Activated CD4-positive, alpha-beta T cell treated with anti-CD3 and anti-CD28 coated beads, Interleukin-2, amount 10 ng/mL, durations not matched to agents 7 days and 5 days (primary cell): ENCODE measurements around the gene VWA8. TPM values are rescaled to one million over a fixed set of nuclear protein-coding genes. Genes with fewer than 3 reads are reported as not detected.

Experiments
- CTCF ChIA-PET: fragments of 350-600 bp; sonication (Branson Sonifier 250); formaldehyde crosslinking; loops from one replicate; lab custom pipeline; 2021; ENCODE audit warnings: antibody characterized with exemption; lab: Charles Lee
- POLR2A ChIA-PET: fragments of 350-600 bp; sonication (Branson Sonifier 250); formaldehyde crosslinking; loops from one replicate; lab custom pipeline; 2021; ENCODE audit warnings: antibody characterized with exemption; lab: Charles Lee
- DNase-seq: peaks from one replicate; pipeline ENCODE4 v3.0.0-alpha.2; 2020
- H3K27ac Mint-ChIP-seq: one replicate; pipeline ENCODE4 v1.8.0; 2021; ENCODE audit warnings: mild to moderate bottlenecking, moderate library complexity, mixed read lengths
- H3K27me3 Mint-ChIP-seq: one replicate; pipeline ENCODE4 v1.8.0; 2021; ENCODE audit warnings: mixed read lengths
- H3K36me3 Mint-ChIP-seq: one replicate; pipeline ENCODE4 v1.8.0; 2021; ENCODE audit warnings: low read depth, mixed read lengths
- H3K4me1 Mint-ChIP-seq: one replicate; pipeline ENCODE4 v1.8.0; 2021; ENCODE audit warnings: mixed read lengths
- H3K4me3 Mint-ChIP-seq: one replicate; pipeline ENCODE4 v1.8.0; 2021; ENCODE audit warnings: mild to moderate bottlenecking, moderate library complexity, mixed read lengths
- H3K9me3 Mint-ChIP-seq: one replicate; pipeline ENCODE4 v1.8.0; 2021; ENCODE audit warnings: mixed read lengths
- total RNA-seq, 2 experiments: library from RNA; stranded (reverse); gene quantifications; one replicate each; pipeline ENCODE4 v1.2.3, GENCODE V29; 2021

The VWA8 gene
- total RNA-seq, 2 experiments from 2014 or later, result 17.8 to 17.9 TPM

GRCh38 chr13:41722684-41723535 lies 238.0 kb downstream of the VWA8 start:
- Mint-ChIP-seq H3K4me3 (no peak overlapping the region), H3K27me3 (no peaks in the 10 kb centered on the region), H3K4me1 (no peaks in the 10 kb centered on the region), H3K27ac (no peak overlapping the region), H3K9me3 (no peaks in the 10 kb centered on the region), H3K36me3 (peaks cover 10% of the 10 kb centered on the region)
- no peak for DNase-seq
- ChIA-PET CTCF (no interaction called here), POLR2A (no interaction called here)

GRCh38 chr13:41720839-41721561 lies 239.9 kb downstream of the VWA8 start:
- no peak overlapping the region for H3K27ac Mint-ChIP-seq
- ChIA-PET POLR2A (no interaction called here), CTCF (no interaction called here)
- no peak overlapping the region for H3K4me3 Mint-ChIP-seq
- DNase-seq, result no peak
- H3K27me3 Mint-ChIP-seq, result no peaks in the 10 kb centered on the region
- H3K36me3 Mint-ChIP-seq, result peaks cover 6% of the 10 kb centered on the region
- no peaks in the 10 kb centered on the region for H3K9me3 Mint-ChIP-seq
- H3K4me1 Mint-ChIP-seq, result no peaks in the 10 kb centered on the region

- POLR2A ChIA-PET, result no interaction called here
- H3K27ac Mint-ChIP-seq, result no peak overlapping the region
- DNase-seq, result no peak
- no peaks in the 10 kb centered on the region for H3K9me3 Mint-ChIP-seq
- H3K4me1 Mint-ChIP-seq, result no peaks in the 10 kb centered on the region
- no peak overlapping the region for H3K4me3 Mint-ChIP-seq
- H3K36me3 Mint-ChIP-seq, result peaks cover 7% of the 10 kb centered on the region
- no peaks in the 10 kb centered on the region for H3K27me3 Mint-ChIP-seq
- CTCF ChIA-PET, result interaction anchor here (0.5 kb wide), 1 partner anchor 1020 kb away, joined by 3 read pairs; no protein-coding TSS in a partner anchor
Observed at GRCh38 chr13:41716236-41716635, 244.7 kb downstream of the VWA8 start.

- Mint-ChIP-seq H3K27me3 (no peaks in the 10 kb centered on the region), H3K36me3 (peaks cover 2% of the 10 kb centered on the region), H3K9me3 (no peaks in the 10 kb centered on the region), H3K27ac (no peak overlapping the region), H3K4me3 (no peak overlapping the region), H3K4me1 (no peaks in the 10 kb centered on the region)
- POLR2A ChIA-PET, result no interaction called here
- CTCF ChIA-PET, result interaction anchor here (0.6 kb wide), 1 partner anchor 156 kb away, joined by 3 read pairs; no protein-coding TSS in a partner anchor
- DNase-seq, result no peak
Observed at GRCh38 chr13:41713405-41713804, 247.5 kb downstream of the VWA8 start.

- Mint-ChIP-seq H3K4me1 (no peaks in the 10 kb centered on the region), H3K36me3 (peaks cover 2% of the 10 kb centered on the region), H3K9me3 (no peaks in the 10 kb centered on the region), H3K27me3 (no peaks in the 10 kb centered on the region), H3K4me3 (no peak overlapping the region), H3K27ac (no peak overlapping the region)
- ChIA-PET POLR2A (no interaction called here), CTCF (interaction anchor here (0.9 kb wide), 1 partner anchor 14 kb away, joined by 3 read pairs; no protein-coding TSS in a partner anchor)
- no peak for DNase-seq
Observed at GRCh38 chr13:41710771-41711170, 250.1 kb downstream of the VWA8 start.

GRCh38 chr13:41709511-41709910 lies 251.4 kb downstream of the VWA8 start:
- CTCF ChIA-PET, result no interaction called here
- Mint-ChIP-seq H3K4me3 (no peak overlapping the region), H3K27me3 (no peaks in the 10 kb centered on the region), H3K27ac (no peak overlapping the region), H3K4me1 (no peaks in the 10 kb centered on the region), H3K36me3 (peaks cover 2% of the 10 kb centered on the region), H3K9me3 (no peaks in the 10 kb centered on the region)
- POLR2A ChIA-PET, result no interaction called here
- DNase-seq, result no peak

- DNase-seq, result no peak
- H3K9me3 Mint-ChIP-seq, result no peaks in the 10 kb centered on the region
- ChIA-PET POLR2A (no interaction called here), CTCF (no interaction called here)
- H3K36me3 Mint-ChIP-seq, result no peaks in the 10 kb centered on the region
- H3K4me1 Mint-ChIP-seq, result no peaks in the 10 kb centered on the region
- no peaks in the 10 kb centered on the region for H3K27me3 Mint-ChIP-seq
- H3K4me3 Mint-ChIP-seq, result no peak overlapping the region
- no peak overlapping the region for H3K27ac Mint-ChIP-seq
Observed at GRCh38 chr13:41708713-41709112, 252.2 kb downstream of the VWA8 start.

GRCh38 chr13:41707194-41707821 lies 253.6 kb downstream of the VWA8 start:
- POLR2A ChIA-PET, result no interaction called here
- no peaks in the 10 kb centered on the region for H3K36me3 Mint-ChIP-seq
- H3K4me3 Mint-ChIP-seq, result no peak overlapping the region
- H3K9me3 Mint-ChIP-seq, result no peaks in the 10 kb centered on the region
- H3K27ac Mint-ChIP-seq, result no peak overlapping the region
- H3K27me3 Mint-ChIP-seq, result no peaks in the 10 kb centered on the region
- no peak for DNase-seq
- CTCF ChIA-PET, result no interaction called here
- no peaks in the 10 kb centered on the region for H3K4me1 Mint-ChIP-seq

GRCh38 chr13:41706152-41706551 lies 254.8 kb downstream of the VWA8 start:
- DNase-seq, result no peak
- Mint-ChIP-seq H3K36me3 (no peaks in the 10 kb centered on the region), H3K4me1 (no peaks in the 10 kb centered on the region), H3K27ac (no peak overlapping the region), H3K4me3 (no peak overlapping the region), H3K27me3 (no peaks in the 10 kb centered on the region), H3K9me3 (no peaks in the 10 kb centered on the region)
- ChIA-PET CTCF (interaction anchor here (0.8 to 1.0 kb wide), 2 partner anchors 9 to 13 kb away, joined by 3 read pairs; no protein-coding TSS in a partner anchor), POLR2A (no interaction called here)

GRCh38 chr13:41702540-41702939 lies 258.4 kb downstream of the VWA8 start:
- Mint-ChIP-seq H3K4me3 (no peak overlapping the region), H3K27me3 (no peaks in the 10 kb centered on the region), H3K27ac (no peak overlapping the region), H3K4me1 (no peaks in the 10 kb centered on the region), H3K36me3 (no peaks in the 10 kb centered on the region), H3K9me3 (no peaks in the 10 kb centered on the region)
- ChIA-PET CTCF (no interaction called here), POLR2A (no interaction called here)
- DNase-seq, result no peak

- H3K36me3 Mint-ChIP-seq, result peaks cover 3% of the 10 kb centered on the region
- POLR2A ChIA-PET, result no interaction called here
- CTCF ChIA-PET, result no interaction called here
- H3K27me3 Mint-ChIP-seq, result no peaks in the 10 kb centered on the region
- no peak for DNase-seq
- H3K4me1 Mint-ChIP-seq, result no peaks in the 10 kb centered on the region
- H3K9me3 Mint-ChIP-seq, result no peaks in the 10 kb centered on the region
- no peak overlapping the region for H3K27ac Mint-ChIP-seq
- no peak overlapping the region for H3K4me3 Mint-ChIP-seq
Observed at GRCh38 chr13:41701676-41702075, 259.2 kb downstream of the VWA8 start.

- no peak for DNase-seq
- Mint-ChIP-seq H3K4me1 (no peaks in the 10 kb centered on the region), H3K27ac (no peak overlapping the region), H3K4me3 (no peak overlapping the region), H3K27me3 (no peaks in the 10 kb centered on the region), H3K9me3 (no peaks in the 10 kb centered on the region), H3K36me3 (peaks cover 3% of the 10 kb centered on the region)
- ChIA-PET POLR2A (no interaction called here), CTCF (no interaction called here)
Observed at GRCh38 chr13:41700790-41701310, 260.1 kb downstream of the VWA8 start.

- CTCF ChIA-PET, result no interaction called here
- H3K27ac Mint-ChIP-seq, result no peak overlapping the region
- H3K9me3 Mint-ChIP-seq, result no peaks in the 10 kb centered on the region
- no peak overlapping the region for H3K4me3 Mint-ChIP-seq
- DNase-seq, result no peak
- H3K27me3 Mint-ChIP-seq, result no peaks in the 10 kb centered on the region
- POLR2A ChIA-PET, result no interaction called here
- H3K36me3 Mint-ChIP-seq, result peaks cover 6% of the 10 kb centered on the region
- H3K4me1 Mint-ChIP-seq, result no peaks in the 10 kb centered on the region
Observed at GRCh38 chr13:41699759-41700158, 261.1 kb downstream of the VWA8 start.
